ENCODE results near the gene ARHGEF16. TPM values are rescaled to one million over a fixed set of nuclear protein-coding genes. Genes with fewer than 3 reads are reported as not detected.
A peak's percentile ranks its signal among the peaks of the same experiment; 100 is the strongest.

ARHGEF16 gene
- total and polyA plus RNA-seq, 10 donors, result 0.23 to 1.6 (median 0.84) TPM

DNA sequence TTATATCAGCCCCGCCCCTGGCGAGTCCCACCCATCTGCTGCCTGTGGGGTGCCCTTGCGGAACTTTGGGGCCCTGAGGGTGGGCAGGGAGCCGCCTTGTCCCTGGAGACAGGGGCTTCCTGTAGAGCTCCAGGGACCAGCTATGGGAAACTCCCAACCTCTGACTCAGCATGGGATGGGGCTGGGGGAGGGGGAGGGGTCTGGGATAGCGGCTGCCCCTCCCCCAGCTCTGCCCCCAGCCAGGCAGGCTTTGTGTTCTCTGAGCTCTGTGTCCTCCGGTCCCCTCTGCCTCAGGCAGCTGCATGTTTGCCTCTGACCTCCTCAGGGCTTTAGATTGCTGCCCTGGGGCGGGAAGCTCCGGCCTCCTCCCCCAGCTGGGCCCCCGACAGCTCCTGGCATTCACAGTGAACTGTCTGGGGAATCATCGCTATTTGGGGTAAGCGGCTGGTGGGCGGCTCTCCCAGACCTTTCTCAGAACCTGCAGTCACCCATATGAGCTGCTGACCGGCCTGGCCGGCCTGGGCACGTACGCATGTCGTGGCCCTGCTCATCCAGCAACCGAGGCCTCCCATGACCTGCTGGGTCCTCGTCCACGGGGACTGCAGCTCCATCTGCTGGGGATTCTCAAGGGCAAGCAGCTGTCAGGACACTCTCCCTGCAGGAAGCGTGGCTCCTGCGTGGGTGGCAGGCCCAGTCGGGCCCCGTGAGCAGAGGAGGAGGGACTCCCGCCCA is 17.1 kb downstream of the ARHGEF16 start:
- peak overlapping the region in 5 of 8 donors; percentile 14 to 60 (median 38) for H3K27ac ChIP-seq
- TF ChIP-seq, protein P1, sequence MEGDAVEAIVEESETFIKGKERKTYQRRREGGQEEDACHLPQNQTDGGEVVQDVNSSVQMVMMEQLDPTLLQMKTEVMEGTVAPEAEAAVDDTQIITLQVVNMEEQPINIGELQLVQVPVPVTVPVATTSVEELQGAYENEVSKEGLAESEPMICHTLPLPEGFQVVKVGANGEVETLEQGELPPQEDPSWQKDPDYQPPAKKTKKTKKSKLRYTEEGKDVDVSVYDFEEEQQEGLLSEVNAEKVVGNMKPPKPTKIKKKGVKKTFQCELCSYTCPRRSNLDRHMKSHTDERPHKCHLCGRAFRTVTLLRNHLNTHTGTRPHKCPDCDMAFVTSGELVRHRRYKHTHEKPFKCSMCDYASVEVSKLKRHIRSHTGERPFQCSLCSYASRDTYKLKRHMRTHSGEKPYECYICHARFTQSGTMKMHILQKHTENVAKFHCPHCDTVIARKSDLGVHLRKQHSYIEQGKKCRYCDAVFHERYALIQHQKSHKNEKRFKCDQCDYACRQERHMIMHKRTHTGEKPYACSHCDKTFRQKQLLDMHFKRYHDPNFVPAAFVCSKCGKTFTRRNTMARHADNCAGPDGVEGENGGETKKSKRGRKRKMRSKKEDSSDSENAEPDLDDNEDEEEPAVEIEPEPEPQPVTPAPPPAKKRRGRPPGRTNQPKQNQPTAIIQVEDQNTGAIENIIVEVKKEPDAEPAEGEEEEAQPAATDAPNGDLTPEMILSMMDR (IDR thresholded peaks at IDR 0.05 in 8 of 11, conservative IDR thresholded peaks at IDR 0.05 in 3 of 11), result peak in 6 of 11 experiments; percentile 15 to 47 (median 34)
- TF ChIP-seq POLR2AphosphoS5 (IDR thresholded peaks at IDR 0.05) (peak in 2 of 3 donors; percentile 44 to 68), POLR2A (IDR thresholded peaks at IDR 0.05) (no peak)
- H3K36me3 ChIP-seq, result no peaks in the 10 kb centered on the region
- H3K27me3 ChIP-seq (replicated peaks in 1 of 7), result peaks cover 0 to 39% (median 0%) of the 10 kb centered on the region in 7 donors
- WGBS, 5 donors, result 37 to 71% (median 58%) methylated on average over 9 to 25 of the region's 25 CpGs
- H3K4me3 ChIP-seq, result no peak overlapping the region
- H3K4me1 ChIP-seq, result peaks cover 0 to 26% (median 8%) of the 10 kb centered on the region in 6 donors
- intact Hi-C loops (cut with DNase I; ENCODE audit: low total_unique reads), result no loop called here
- peak; percentile 73 for DNase-seq
- no peaks in the 10 kb centered on the region for H3K9me3 ChIP-seq

- peaks cover 0 to 26% (median 8%) of the 10 kb centered on the region in 6 donors for H3K4me1 ChIP-seq
- TF ChIP-seq, protein P1 (IDR thresholded peaks at IDR 0.05 in 8 of 11, conservative IDR thresholded peaks at IDR 0.05 in 3 of 11), result no peak
- TF ChIP-seq POLR2AphosphoS5 (IDR thresholded peaks at IDR 0.05) (no peak), POLR2A (IDR thresholded peaks at IDR 0.05) (no peak)
- intact Hi-C loops (cut with DNase I; ENCODE audit: low total_unique reads), result no loop called here
- H3K4me3 ChIP-seq, result no peak overlapping the region
- DNase-seq, result peak; percentile 71
- H3K27ac ChIP-seq, result peak overlapping the region in 5 of 8 donors; percentile 14 to 60 (median 38)
- peaks cover 0 to 41% (median 0%) of the 10 kb centered on the region in 7 donors for H3K27me3 ChIP-seq (replicated peaks in 1 of 7)
- WGBS, 5 donors, result 69 to 79% (median 75%) methylated on average over 14 to 25 of the region's 25 CpGs
- H3K36me3 ChIP-seq, result no peaks in the 10 kb centered on the region
- no peaks in the 10 kb centered on the region for H3K9me3 ChIP-seq
Measured at GRCh38 chr1:3472088-3472850, 17.8 kb downstream of the ARHGEF16 start.

DNA sequence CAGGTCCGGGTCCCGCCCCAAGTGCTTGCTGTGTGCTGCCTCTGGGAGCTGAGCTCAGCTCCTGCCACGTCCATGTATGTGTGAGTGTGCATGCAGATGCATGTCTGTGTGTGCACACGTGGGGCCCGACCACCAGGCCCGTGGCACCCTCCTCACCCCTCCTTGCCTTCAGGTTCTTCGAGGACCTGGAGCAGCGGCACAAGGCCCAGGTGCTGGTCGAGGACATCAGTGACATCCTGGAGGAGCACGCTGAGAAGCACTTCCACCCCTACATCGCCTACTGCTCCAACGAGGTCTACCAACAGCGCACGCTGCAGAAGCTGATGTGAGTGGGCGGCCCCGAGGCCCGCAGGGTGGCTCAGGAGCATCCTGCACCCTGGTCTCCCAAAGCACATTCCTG is 18.4 kb downstream of the ARHGEF16 start:
- TF ChIP-seq, protein P1 (IDR thresholded peaks at IDR 0.05 in 8 of 11, conservative IDR thresholded peaks at IDR 0.05 in 3 of 11), result no peak
- TF ChIP-seq POLR2AphosphoS5 (IDR thresholded peaks at IDR 0.05) (no peak), POLR2A (IDR thresholded peaks at IDR 0.05) (no peak)
- H3K9me3 ChIP-seq, result no peaks in the 10 kb centered on the region
- peaks cover 0 to 26% (median 8%) of the 10 kb centered on the region in 6 donors for H3K4me1 ChIP-seq
- no peaks in the 10 kb centered on the region for H3K36me3 ChIP-seq
- 85 to 100% (median 88%) methylated on average over 2 to 17 of the region's 17 CpGs for WGBS, 5 donors
- H3K27ac ChIP-seq, result peak overlapping the region in 3 of 8 donors; percentile 5 to 60 (median 47)
- intact Hi-C loops (cut with DNase I; ENCODE audit: low total_unique reads), result no loop called here
- no peak overlapping the region for H3K4me3 ChIP-seq
- DNase-seq, result no peak
- H3K27me3 ChIP-seq (replicated peaks in 1 of 7), result peaks cover 0 to 37% (median 0%) of the 10 kb centered on the region in 7 donors

Data from spleen (tissue), 11 donors.